Kidney epithelial cell (primary cell): ENCODE measurements around the gene ZNF280A. TPM values are rescaled to one million over a fixed set of nuclear protein-coding genes. Genes with fewer than 3 reads are reported as not detected.

Experiments
- DNase-seq: peaks from one replicate; pipeline ENCODE4 v3.0.0-alpha.2; 2010; ENCODE audit warnings: low read depth
- H3K27me3 ChIP-seq: 2 replicates; pipeline ENCODE4 v1.6.0; 2011; ENCODE audit warnings: low read length; ENCODE audit not compliant: control insufficient read depth, insufficient read depth
- H3K36me3 ChIP-seq: 2 replicates; pipeline ENCODE4 v1.5.1; 2011; ENCODE audit warnings: low read length; ENCODE audit not compliant: control insufficient read depth, insufficient read depth
- H3K4me3 ChIP-seq: 2 replicates; pipeline ENCODE4 v1.5.1; 2011; ENCODE audit warnings: low read depth, mild to moderate bottlenecking, control low read depth, low read length
- total RNA-seq: library from RNA; depleted of rRNA; stranded (reverse); fragments of >200 nt; gene quantifications from 2 replicates; pipeline ENCODE4 v1.2.3, GENCODE V29; 2015
- TF ChIP-seq, protein P1 (sequence below): IDR thresholded peaks from 2 replicates; pipeline ENCODE4 v1.5.1; 2011; ENCODE audit warnings: mild to moderate bottlenecking, moderate library complexity, low read length, control low read depth, inconsistent platforms; ENCODE audit not compliant: insufficient read depth, poor library complexity, severe bottlenecking

ZNF280A gene
- total RNA-seq, 1 donor from 2014 or later: not detected

DNA sequence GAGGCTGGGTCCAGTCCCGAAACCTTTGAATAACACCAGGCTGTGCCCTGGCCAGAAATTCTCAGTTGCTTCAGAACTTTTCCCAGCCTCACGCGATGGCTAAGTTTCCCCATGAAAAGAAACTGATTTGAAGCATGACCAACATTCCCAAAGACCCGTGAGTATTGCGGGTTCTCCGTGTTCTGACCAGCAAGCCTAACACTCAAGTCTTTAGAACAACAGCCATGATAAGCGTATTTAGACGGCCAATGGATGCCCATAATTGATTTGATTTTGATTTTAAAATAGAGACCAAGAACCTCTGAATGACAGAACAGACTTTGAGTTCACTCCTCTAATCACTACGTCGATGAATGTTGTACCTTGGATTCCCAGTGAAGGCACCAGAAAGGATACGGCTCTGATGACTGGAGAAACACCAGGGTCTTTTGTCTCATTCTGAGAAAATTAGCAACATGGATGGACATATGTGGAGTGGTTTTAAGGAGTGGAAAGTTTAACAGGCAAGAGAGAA, 55.5 kb downstream of the ZNF280A start:
- DNase-seq: no peak
- TF ChIP-seq, protein P1, sequence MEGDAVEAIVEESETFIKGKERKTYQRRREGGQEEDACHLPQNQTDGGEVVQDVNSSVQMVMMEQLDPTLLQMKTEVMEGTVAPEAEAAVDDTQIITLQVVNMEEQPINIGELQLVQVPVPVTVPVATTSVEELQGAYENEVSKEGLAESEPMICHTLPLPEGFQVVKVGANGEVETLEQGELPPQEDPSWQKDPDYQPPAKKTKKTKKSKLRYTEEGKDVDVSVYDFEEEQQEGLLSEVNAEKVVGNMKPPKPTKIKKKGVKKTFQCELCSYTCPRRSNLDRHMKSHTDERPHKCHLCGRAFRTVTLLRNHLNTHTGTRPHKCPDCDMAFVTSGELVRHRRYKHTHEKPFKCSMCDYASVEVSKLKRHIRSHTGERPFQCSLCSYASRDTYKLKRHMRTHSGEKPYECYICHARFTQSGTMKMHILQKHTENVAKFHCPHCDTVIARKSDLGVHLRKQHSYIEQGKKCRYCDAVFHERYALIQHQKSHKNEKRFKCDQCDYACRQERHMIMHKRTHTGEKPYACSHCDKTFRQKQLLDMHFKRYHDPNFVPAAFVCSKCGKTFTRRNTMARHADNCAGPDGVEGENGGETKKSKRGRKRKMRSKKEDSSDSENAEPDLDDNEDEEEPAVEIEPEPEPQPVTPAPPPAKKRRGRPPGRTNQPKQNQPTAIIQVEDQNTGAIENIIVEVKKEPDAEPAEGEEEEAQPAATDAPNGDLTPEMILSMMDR: no peak
- H3K27me3 ChIP-seq: no peaks in the 10 kb centered on the region
- no peaks in the 10 kb centered on the region for H3K36me3 ChIP-seq
- H3K4me3 ChIP-seq: no peak overlapping the region

DNA sequence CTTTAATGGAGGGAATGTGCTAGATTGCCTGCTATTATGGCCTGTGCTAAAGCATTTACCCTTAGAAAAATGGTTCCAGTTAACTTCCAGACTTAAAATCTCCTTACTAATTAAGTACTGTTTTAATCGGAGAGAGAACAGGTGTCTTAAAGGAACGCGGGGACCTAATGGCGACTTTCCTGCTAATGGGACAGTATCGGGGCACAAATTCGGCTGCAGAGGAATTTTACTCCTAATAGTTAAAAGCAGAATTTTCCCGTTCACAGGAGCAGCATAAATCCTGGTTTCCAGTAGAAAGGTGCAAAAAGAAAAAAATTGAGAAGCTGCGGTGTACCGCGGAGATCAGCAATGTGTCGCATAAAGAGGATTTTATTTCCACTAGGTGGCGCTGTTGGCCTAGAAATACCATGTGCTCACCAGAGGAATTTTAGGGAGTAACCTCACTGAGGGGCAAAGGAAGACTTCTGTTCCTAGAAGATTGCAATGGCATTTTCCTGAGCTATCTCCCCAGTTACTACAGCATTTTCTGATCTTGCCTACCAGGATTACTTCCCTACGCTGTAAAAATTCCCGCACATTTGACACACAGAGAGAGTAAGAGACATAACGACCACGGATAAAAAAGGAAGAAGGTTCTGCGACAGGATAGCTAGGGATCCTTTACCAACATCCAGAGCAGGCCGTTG, 56.1 kb downstream of the ZNF280A start:
- no peak overlapping the region for H3K4me3 ChIP-seq
- DNase-seq: no peak
- no peaks in the 10 kb centered on the region for H3K27me3 ChIP-seq
- TF ChIP-seq, protein P1: peak; percentile 58
- no peaks in the 10 kb centered on the region for H3K36me3 ChIP-seq

Other genes with a start within 250 kb of the ZNF280A start
- 2.7 and 4.0 TPM in 2 replicates for gene ZNF280B, start 11.5 kb downstream of the ZNF280A start, total RNA-seq
- gene PRAME, start 39.0 kb upstream of the ZNF280A start, total RNA-seq: 3.7 and 3.8 TPM in 2 replicates
- gene GGTLC2, start 124.3 kb upstream of the ZNF280A start, total RNA-seq: not detected in 2 replicates